H9 (cell line): Measurements from ENCODE around the gene ZNF423. TPM values are rescaled to one million over a fixed set of nuclear protein-coding genes. Genes with fewer than 3 reads are reported as not detected.

Experiments
- DNase-seq: peaks from one replicate; pipeline ENCODE4 v3.0.0-alpha.2; 2017
- H2AFZ ChIP-seq: one replicate; pipeline ENCODE4 v1.6.1; 2013; ENCODE audit warnings: mild to moderate bottlenecking, low read length, control low read depth, moderate library complexity
- H2AK5ac ChIP-seq: 2 replicates; pipeline ENCODE4 v1.6.1; 2013; ENCODE audit warnings: low read length, control low read depth, mixed read lengths; ENCODE audit not compliant: insufficient read length
- H2BK120ac ChIP-seq: one replicate; pipeline ENCODE4 v1.6.1; 2013; ENCODE audit warnings: low read depth, mild to moderate bottlenecking, low read length, control low read depth, inconsistent platforms; ENCODE audit not compliant: poor library complexity, severe bottlenecking
- H2BK12ac ChIP-seq: 2 replicates; pipeline ENCODE4 v1.6.1; 2013; ENCODE audit warnings: low read length, control low read depth, mixed read lengths, low read depth; ENCODE audit not compliant: insufficient read length
- H2BK15ac ChIP-seq: 2 replicates; pipeline ENCODE4 v1.6.1; 2013; ENCODE audit warnings: low read depth, low read length, control low read depth
- H2BK20ac ChIP-seq: one replicate; pipeline ENCODE4 v1.6.1; 2013; ENCODE audit warnings: low read depth, mild to moderate bottlenecking, low read length, control low read depth, inconsistent platforms; ENCODE audit not compliant: poor library complexity, severe bottlenecking
- H2BK5ac ChIP-seq: 2 replicates; pipeline ENCODE4 v1.6.1; 2013; ENCODE audit warnings: low read length, control low read depth, mixed read lengths; ENCODE audit not compliant: insufficient read length
- H3K14ac ChIP-seq: 2 replicates; pipeline ENCODE4 v1.6.1; 2013; ENCODE audit warnings: low read length, control low read depth; ENCODE audit not compliant: insufficient read depth
- H3K18ac ChIP-seq: 2 replicates; pipeline ENCODE4 v1.6.1; 2013; ENCODE audit warnings: low read depth, mild to moderate bottlenecking, mixed read lengths, low read length, control low read depth; ENCODE audit not compliant: insufficient read length
- H3K23ac ChIP-seq: 2 replicates; pipeline ENCODE4 v1.6.1; 2013; ENCODE audit warnings: low read length, control low read depth, mixed read lengths, low read depth; ENCODE audit not compliant: insufficient read length
- H3K23me2 ChIP-seq: 2 replicates; pipeline ENCODE4 v1.6.1; 2013; ENCODE audit warnings: low read depth, mild to moderate bottlenecking, mixed read lengths, low read length, control low read depth; ENCODE audit not compliant: insufficient read length, poor library complexity, severe bottlenecking
- H3K27ac ChIP-seq: 2 replicates; pipeline ENCODE4 v1.5.1; 2013; ENCODE audit warnings: low read length, control low read depth, mixed read lengths, low read depth; ENCODE audit not compliant: insufficient read length
- H3K27me3 ChIP-seq: 2 replicates; pipeline ENCODE4 v1.6.1; 2013; ENCODE audit warnings: low read length, control low read depth, inconsistent platforms; ENCODE audit not compliant: insufficient read depth
- H3K4ac ChIP-seq: 2 replicates; pipeline ENCODE4 v1.6.1; 2013; ENCODE audit warnings: low read depth, mild to moderate bottlenecking, control low read depth, inconsistent platforms, low read length, moderate library complexity
- H3K4me1 ChIP-seq: 2 replicates; pipeline ENCODE4 v1.6.1; 2013; ENCODE audit warnings: low read length, control low read depth, inconsistent platforms; ENCODE audit not compliant: insufficient read depth
- H3K4me2 ChIP-seq: 2 replicates; pipeline ENCODE4 v1.6.1; 2013; ENCODE audit warnings: low read length, control low read depth, mixed read lengths; ENCODE audit not compliant: insufficient read length, insufficient read depth
- H3K56ac ChIP-seq: 2 replicates; pipeline ENCODE4 v1.6.1; 2013; ENCODE audit warnings: low read depth, mild to moderate bottlenecking, mixed read lengths, low read length, control low read depth; ENCODE audit not compliant: insufficient read length
- H3K79me1 ChIP-seq: 2 replicates; pipeline ENCODE4 v1.6.1; 2013; ENCODE audit warnings: low read depth, mild to moderate bottlenecking, moderate library complexity, low read length, control low read depth, inconsistent platforms; ENCODE audit not compliant: insufficient read depth, poor library complexity, severe bottlenecking
- H3K79me2 ChIP-seq: 2 replicates; pipeline ENCODE4 v1.6.1; 2013; ENCODE audit warnings: low read length, control low read depth, inconsistent platforms; ENCODE audit not compliant: insufficient read depth
- H3K9ac ChIP-seq: 2 replicates; pipeline ENCODE4 v1.6.1; 2013; ENCODE audit warnings: low read length, control low read depth, mixed read lengths; ENCODE audit not compliant: insufficient read length; ENCODE audit errors: extremely low read depth
- H3K9me3 ChIP-seq: one replicate; pipeline ENCODE4 v1.6.1; 2013; ENCODE audit warnings: low read depth, low read length, inconsistent platforms; ENCODE audit not compliant: control insufficient read depth
- H3T11ph ChIP-seq: one replicate; pipeline ENCODE4 v1.6.1; 2013; ENCODE audit warnings: mild to moderate bottlenecking, low read length, control low read depth, inconsistent platforms
- H4K20me1 ChIP-seq: one replicate; pipeline ENCODE4 v1.6.1; 2013; ENCODE audit not compliant: control insufficient read depth, insufficient read length, insufficient read depth
- H4K5ac ChIP-seq: 2 replicates; pipeline ENCODE4 v1.6.1; 2013; ENCODE audit warnings: low read depth, mild to moderate bottlenecking, mixed read lengths, low read length, control low read depth; ENCODE audit not compliant: insufficient read length
- H4K8ac ChIP-seq: replicated peaks from 2 replicates; pipeline ENCODE4 v1.6.1; 2013; ENCODE audit warnings: low read length, control low read depth, mixed read lengths, low read depth; ENCODE audit not compliant: insufficient read length
- H4K91ac ChIP-seq: 2 replicates; pipeline ENCODE4 v1.6.1; 2013; ENCODE audit warnings: low read depth, mild to moderate bottlenecking, moderate library complexity, mixed read lengths, low read length, control low read depth; ENCODE audit not compliant: insufficient read length
- H3K27ac Mint-ChIP-seq, 3 experiments: 2 replicates in 2 of 3; 3 replicates in 1 of 3; pipeline ENCODE4 v1.8.0; 2020 to 2021; ENCODE audit warnings: mixed read lengths in 3 of 3, mild to moderate bottlenecking in 1 of 3, moderate library complexity in 1 of 3
- H3K27me3 Mint-ChIP-seq: 2 replicates; pipeline ENCODE4 v1.8.0; 2021; ENCODE audit warnings: low read depth, mild to moderate bottlenecking, moderate library complexity, mixed read lengths
- H3K36me3 Mint-ChIP-seq, 3 experiments: 2 replicates in 2 of 3; 3 replicates in 1 of 3; pipeline ENCODE4 v1.8.0; 2020 to 2021; ENCODE audit warnings: low read depth in 3 of 3, mixed read lengths in 3 of 3; ENCODE audit not compliant: insufficient read depth in 1 of 3
- H3K4me1 Mint-ChIP-seq, 2 experiments: 2 replicates each; pipeline ENCODE4 v1.8.0; 2020; ENCODE audit warnings: mixed read lengths in 2 of 2
- H3K4me3 Mint-ChIP-seq, 2 experiments: 2 replicates in 1 of 2; 3 replicates in 1 of 2; pipeline ENCODE4 v1.8.0; 2020 to 2021; ENCODE audit warnings: mild to moderate bottlenecking in 2 of 2, mixed read lengths in 2 of 2, moderate library complexity in 1 of 2
- H3K9me3 Mint-ChIP-seq, 2 experiments: 2 replicates in 1 of 2; 3 replicates in 1 of 2; pipeline ENCODE4 v1.8.0; 2020; ENCODE audit warnings: mild to moderate bottlenecking in 2 of 2, mixed read lengths in 2 of 2, moderate library complexity in 1 of 2
- CTCF ChIP-seq: fragments of 200-600 bp; sonication (generic); conservative IDR thresholded peaks from 3 replicates; pipeline ENCODE4 v1.8.0; 2021; ENCODE audit warnings: antibody characterized with exemption, mild to moderate bottlenecking
- WGBS: extraction: QIAGEN DNeasy Blood & Tissue Kit; methylation state at CpG from one replicate; pipeline ENCODE4 v1.1.7; 2013; ENCODE audit warnings: missing lambda C conversion rate, low lambda C conversion rate, mixed read lengths; ENCODE audit not compliant: insufficient read length; ENCODE audit errors: extremely low coverage; 5-methylcytosine and 5-hydroxymethylcytosine counted together
- total RNA-seq: library from RNA; stranded (reverse); gene quantifications from 2 replicates; pipeline ENCODE4 v1.2.1, GENCODE V29; 2021

ZNF423 gene
- total RNA-seq, 1 experiment from 2014 or later: 51.5 TPM

GRCh38 chr16:49639739-49640431 lies 216.0 kb downstream of the ZNF423 start:
- Histone ChIP-seq H4K5ac (no peak overlapping the region), H2BK15ac (no peak overlapping the region), H3K14ac (peak overlapping the region; percentile 85), H4K20me1 (no peaks in the 10 kb centered on the region), H2AK5ac (no peak overlapping the region), H4K8ac (no peak overlapping the region), H3K4me2 (peak overlapping the region; percentile 24), H2BK120ac (no peak overlapping the region), H3K56ac (no peak overlapping the region), H3K4me1 (peaks cover 12% of the 10 kb centered on the region; the same call in 1 of the 2 replicates), H2BK20ac (no peak overlapping the region), H3T11ph (no peak overlapping the region), H3K27me3 (no peaks in the 10 kb centered on the region), H2BK12ac (no peak overlapping the region), H3K27ac (no peak overlapping the region), H2AFZ (no peak overlapping the region), H2BK5ac (no peak overlapping the region), H3K79me1 (no peaks in the 10 kb centered on the region), H3K9ac (no peak overlapping the region), H4K91ac (no peak overlapping the region), H3K79me2 (no peaks in the 10 kb centered on the region), H3K4ac (no peak overlapping the region), H3K23me2 (no peaks in the 10 kb centered on the region), H3K18ac (peak overlapping the region; percentile 18), H3K9me3 (no peaks in the 10 kb centered on the region), H3K23ac (no peak overlapping the region)
- no peak for DNase-seq
- Mint-ChIP-seq H3K27ac (peak overlapping the region; percentile 9 to 72 (median 63)), H3K4me3 (peak overlapping the region in 1 of 2 experiments; percentile 62; a peak in 4 of 5 replicates), H3K27me3 (no peaks in the 10 kb centered on the region), H3K4me1 (peaks cover 48 to 56% of the 10 kb centered on the region in 2 experiments), H3K36me3 (peaks cover 24 to 35% (median 28%) of the 10 kb centered on the region in 3 experiments), H3K9me3 (no peaks in the 10 kb centered on the region; a peak in 1 of 5 replicates)
- WGBS: 100% methylated on average over 1 of the region's 22 CpGs
- TF ChIP-seq CTCF: no peak
